HepG2 (cell line): ENCODE data around the gene CRY1. TPM values are rescaled to one million over a fixed set of nuclear protein-coding genes. Genes with fewer than 3 reads are reported as not detected.

Source experiments
- CBX5 ChIP-seq: sonication (generic); formaldehyde crosslinking; IDR thresholded peaks from 2 replicates; pipeline ENCODE4 v1.4.0; 2020; ENCODE audit warnings: missing genetic modification reagents, borderline replicate concordance
- DNMT1 ChIP-seq: sonication (generic); formaldehyde crosslinking; IDR thresholded peaks from 2 replicates; pipeline ENCODE4 v1.5.1; 2020; ENCODE audit warnings: mild to moderate bottlenecking, missing genetic modification reagents
- GATAD2A ChIP-seq: IDR thresholded peaks from 2 replicates; pipeline ENCODE4 v1.6.1; 2016
- HMGA1 ChIP-seq: sonication (generic); formaldehyde crosslinking; conservative IDR thresholded peaks from 2 replicates; pipeline ENCODE4 v1.4.0; 2020; ENCODE audit warnings: missing genetic modification reagents
- KDM1A ChIP-seq: IDR thresholded peaks from 2 replicates; pipeline ENCODE4 v1.6.1; 2016; ENCODE audit warnings: missing compliant biosample characterization
- MBNL3 ChIP-seq: fragments of 250-450 bp; sonication (Bioruptor Pico); conservative IDR thresholded peaks from 2 replicates; pipeline ENCODE4 v1.8.0; 2022; ENCODE audit warnings: mild to moderate bottlenecking, inconsistent platforms
- MTA3 ChIP-seq: sonication (generic); formaldehyde crosslinking; IDR thresholded peaks from 2 replicates; pipeline ENCODE4 v1.4.0; 2020; ENCODE audit warnings: missing genetic modification reagents
- PCBP2 ChIP-seq: fragments of 200-400 bp; formaldehyde crosslinking; optimal IDR thresholded peaks from 2 replicates; pipeline ENCODE3; 2018; ENCODE audit warnings: low read length, low read depth; ENCODE audit not compliant: poor library complexity, severe bottlenecking
- SNRNP70 ChIP-seq: fragments of 200-400 bp; formaldehyde crosslinking; IDR thresholded peaks from 2 replicates; pipeline ENCODE4 v1.6.1; 2017; ENCODE audit warnings: mild to moderate bottlenecking, low read depth, low read length, moderate library complexity
- SRF ChIP-seq: IDR thresholded peaks from 2 replicates; pipeline ENCODE4 v1.6.1; 2011; ENCODE audit warnings: mild to moderate bottlenecking, low read depth, low read length, moderate library complexity
- YY1 ChIP-seq: IDR thresholded peaks from 2 replicates; pipeline ENCODE4 v1.6.1; 2011; ENCODE audit warnings: low read length, low read depth, moderate library complexity, mild to moderate bottlenecking; ENCODE audit not compliant: insufficient read depth, insufficient replicate concordance
- ZBTB26 ChIP-seq: IDR thresholded peaks from 2 replicates; pipeline ENCODE4 v1.6.1; 2016; ENCODE audit warnings: missing compliant biosample characterization, missing genetic modification reagents, borderline replicate concordance
- ZNF230 ChIP-seq: sonication (generic); formaldehyde crosslinking; IDR thresholded peaks from 2 replicates; pipeline ENCODE4 v1.4.0; 2020; ENCODE audit warnings: mild to moderate bottlenecking, missing genetic modification reagents
- ZNF432 ChIP-seq: sonication (generic); formaldehyde crosslinking; IDR thresholded peaks from 2 replicates; pipeline ENCODE4 v1.5.0; 2020; ENCODE audit warnings: missing genetic modification reagents, mild to moderate bottlenecking, borderline replicate concordance
- ZNF569 ChIP-seq: sonication (generic); formaldehyde crosslinking; IDR thresholded peaks from 2 replicates; pipeline ENCODE4 v1.5.0; 2020; ENCODE audit warnings: mild to moderate bottlenecking, missing genetic modification reagents, moderate library complexity, borderline replicate concordance
- ZNF598 ChIP-seq: sonication (generic); formaldehyde crosslinking; IDR thresholded peaks from 2 replicates; pipeline ENCODE4 v1.5.1; 2020; ENCODE audit warnings: mild to moderate bottlenecking, missing genetic modification reagents, borderline replicate concordance
- ZNF619 ChIP-seq: sonication (generic); formaldehyde crosslinking; IDR thresholded peaks from 2 replicates; pipeline ENCODE4 v1.4.0; 2020; ENCODE audit warnings: mild to moderate bottlenecking, missing genetic modification reagents
- ZNF644 ChIP-seq: IDR thresholded peaks from 2 replicates; pipeline ENCODE4 v1.6.1; 2016; ENCODE audit warnings: low read depth
- ZNF883 ChIP-seq: sonication (generic); formaldehyde crosslinking; IDR thresholded peaks from 2 replicates; pipeline ENCODE4 v1.5.1; 2020; ENCODE audit warnings: mild to moderate bottlenecking, missing genetic modification reagents; ENCODE audit errors: not compliant biosample characterization
- polyA plus RNA-seq, 8 experiments: library from polyadenylated mRNA; depleted of rRNA in 3 of 8; stranded (reverse) in 7 of 8; unstranded in 1 of 8; fragments of >200 nt; fragmentation: Illumina TruSeq in 4 of 8; extraction: Trizol in 4 of 8; gene quantifications; 2 replicates each; pipeline versions ENCODE4 v1.2.1 to v1.2.3, GENCODE V29; 2011 to 2016; ENCODE audit warnings: low read depth in 4 of 8, missing spikeins in 1 of 8, mixed read lengths in 1 of 8; ENCODE audit not compliant: insufficient read depth in 1 of 8
- total RNA-seq, 5 experiments: library from RNA; depleted of rRNA; stranded (reverse); fragments of >200 nt; fragmentation: Illumina TruSeq; extraction: Trizol; gene quantifications; 2 replicates each; pipeline ENCODE4 v1.2.3, GENCODE V29; 2016; ENCODE audit warnings: low read depth in 1 of 5
- TF ChIP-seq, protein P1 (sequence below): sonication (generic); formaldehyde crosslinking; IDR thresholded peaks from 2 replicates; pipeline ENCODE4 v1.9.0; 2022; ENCODE audit warnings: low read depth, missing genetic modification reagents
- TF ChIP-seq, protein P2 (sequence below): sonication (generic); formaldehyde crosslinking; IDR thresholded peaks from 2 replicates; pipeline ENCODE4 v1.5.0; 2020; ENCODE audit warnings: mild to moderate bottlenecking, missing genetic modification reagents

The CRY1 gene
- total and polyA plus RNA-seq, 2 of the 13 experiments (the other 11 are each of a cell fraction or from before 2014, with no cell fraction given), result 11.4 to 13.9 TPM

DNA sequence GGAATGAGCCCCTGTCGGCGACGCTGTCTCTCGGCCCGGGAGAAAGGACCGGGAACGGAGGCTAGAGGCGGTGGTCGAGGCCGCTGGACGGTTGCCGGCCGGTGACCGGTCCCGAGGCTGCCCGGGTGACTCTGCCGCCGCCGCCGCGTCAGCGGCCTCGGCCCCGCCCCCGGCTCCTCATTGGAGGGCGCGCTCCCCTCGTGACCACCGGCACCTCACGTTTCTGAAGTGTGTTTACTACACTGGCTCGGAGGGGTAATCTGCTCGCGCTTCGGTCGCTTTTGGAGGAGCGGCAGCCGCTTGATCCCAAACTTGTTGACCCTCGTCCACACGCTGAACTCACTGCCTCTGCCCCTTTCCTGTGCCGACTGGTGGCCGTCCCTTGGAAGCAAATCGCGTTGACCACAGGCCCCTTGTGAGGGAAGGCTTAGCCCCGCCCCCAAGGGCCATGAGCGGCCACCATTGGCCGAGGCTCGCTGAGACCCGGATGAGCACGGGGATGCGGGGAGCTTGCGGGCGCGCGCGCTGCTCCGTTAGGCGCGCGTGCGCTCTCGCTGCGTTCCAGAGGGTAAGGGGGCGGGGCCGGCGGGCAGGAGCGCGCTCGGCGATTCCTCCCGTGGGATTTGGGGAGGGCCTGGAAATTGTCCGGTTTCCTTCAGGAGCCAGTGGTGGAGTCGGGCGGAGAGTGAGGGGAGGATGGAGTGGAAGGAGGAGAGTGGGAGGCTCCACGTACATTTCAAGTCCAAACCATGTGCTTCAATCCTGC, at the start of gene CRY1 (continued):
- TF ChIP-seq ZNF619 (CRISPR knock-in tag) (no peak), SRF (no peak), ZNF230 (CRISPR knock-in tag) (no peak), ZNF883 (no peak), DNMT1 (CRISPR knock-in tag) (no peak), CBX5 (peak; percentile 46; the same call in 1 of the 2 replicates), MTA3 (CRISPR knock-in tag) (no peak), SNRNP70 (no peak), MBNL3 (CRISPR knock-in tag) (no peak), ZNF569 (CRISPR knock-in tag) (no peak), GATAD2A (CRISPR knock-in tag) (no peak), YY1 (no peak), PCBP2 (no peak), KDM1A (no peak), ZNF432 (CRISPR knock-in tag) (no peak), ZBTB26 (CRISPR knock-in tag) (no peak), ZNF598 (no peak; the same call in 1 of the 2 replicates), HMGA1 (CRISPR knock-in tag) (no peak), ZNF644 (CRISPR knock-in tag) (no peak)
- TF ChIP-seq, protein P1, sequence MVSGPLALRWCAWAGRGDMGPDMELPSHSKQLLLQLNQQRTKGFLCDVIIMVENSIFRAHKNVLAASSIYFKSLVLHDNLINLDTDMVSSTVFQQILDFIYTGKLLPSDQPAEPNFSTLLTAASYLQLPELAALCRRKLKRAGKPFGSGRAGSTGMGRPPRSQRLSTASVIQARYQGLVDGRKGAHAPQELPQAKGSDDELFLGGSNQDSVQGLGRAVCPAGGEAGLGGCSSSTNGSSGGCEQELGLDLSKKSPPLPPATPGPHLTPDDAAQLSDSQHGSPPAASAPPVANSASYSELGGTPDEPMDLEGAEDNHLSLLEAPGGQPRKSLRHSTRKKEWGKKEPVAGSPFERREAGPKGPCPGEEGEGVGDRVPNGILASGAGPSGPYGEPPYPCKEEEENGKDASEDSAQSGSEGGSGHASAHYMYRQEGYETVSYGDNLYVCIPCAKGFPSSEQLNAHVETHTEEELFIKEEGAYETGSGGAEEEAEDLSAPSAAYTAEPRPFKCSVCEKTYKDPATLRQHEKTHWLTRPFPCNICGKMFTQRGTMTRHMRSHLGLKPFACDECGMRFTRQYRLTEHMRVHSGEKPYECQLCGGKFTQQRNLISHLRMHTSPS, result no peak
- TF ChIP-seq, protein P2, sequence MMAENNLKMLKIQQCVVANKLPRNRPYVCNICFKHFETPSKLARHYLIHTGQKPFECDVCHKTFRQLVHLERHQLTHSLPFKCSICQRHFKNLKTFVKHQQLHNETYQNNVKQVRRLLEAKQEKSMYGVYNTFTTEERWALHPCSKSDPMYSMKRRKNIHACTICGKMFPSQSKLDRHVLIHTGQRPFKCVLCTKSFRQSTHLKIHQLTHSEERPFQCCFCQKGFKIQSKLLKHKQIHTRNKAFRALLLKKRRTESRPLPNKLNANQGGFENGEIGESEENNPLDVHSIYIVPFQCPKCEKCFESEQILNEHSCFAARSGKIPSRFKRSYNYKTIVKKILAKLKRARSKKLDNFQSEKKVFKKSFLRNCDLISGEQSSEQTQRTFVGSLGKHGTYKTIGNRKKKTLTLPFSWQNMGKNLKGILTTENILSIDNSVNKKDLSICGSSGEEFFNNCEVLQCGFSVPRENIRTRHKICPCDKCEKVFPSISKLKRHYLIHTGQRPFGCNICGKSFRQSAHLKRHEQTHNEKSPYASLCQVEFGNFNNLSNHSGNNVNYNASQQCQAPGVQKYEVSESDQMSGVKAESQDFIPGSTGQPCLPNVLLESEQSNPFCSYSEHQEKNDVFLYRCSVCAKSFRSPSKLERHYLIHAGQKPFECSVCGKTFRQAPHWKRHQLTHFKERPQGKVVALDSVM (CRISPR knock-in tag), result no peak
